Measurements from ENCODE around the gene CAPRIN1. TPM values are rescaled to one million over a fixed set of nuclear protein-coding genes. Genes with fewer than 3 reads are reported as not detected.

The CAPRIN1 gene
- total RNA-seq, 3 donors from 2014 or later (not counting 1 experiment from before 2014, with no cell fraction given), result 118 to 158 (median 137) TPM

- intact Hi-C loops (cut with micrococcal nuclease), result no loop called here
- no peak overlapping the region for H3K27ac Mint-ChIP-seq
- H3K36me3 Mint-ChIP-seq, result peaks cover 24% of the 10 kb centered on the region
- Histone ChIP-seq H3K27me3 (ENCODE audit: control insufficient read depth, insufficient read depth, low read length) (no peaks in the 10 kb centered on the region), H3K27ac (ENCODE audit: low read length) (no peak overlapping the region), H3K4me3 (ENCODE audit: low read length) (no peak overlapping the region), H3K36me3 (ENCODE audit: control insufficient read depth, insufficient read depth, low read length) (peaks cover 75% of the 10 kb centered on the region), H3K4me1 (ENCODE audit: control insufficient read depth, insufficient read depth, low read length) (no peaks in the 10 kb centered on the region), H3K9me3 (ENCODE audit: control insufficient read depth, insufficient read depth, low read length) (no peaks in the 10 kb centered on the region)
- DNase-seq (no peak), ATAC-seq (no peak)
- H3K4me1 Mint-ChIP-seq, result no peaks in the 10 kb centered on the region
- 93% methylated on average over 3 of the region's 4 CpGs for WGBS (ENCODE audit: insufficient coverage)
- no peak overlapping the region for H3K4me3 Mint-ChIP-seq
- H3K9me3 Mint-ChIP-seq, result no peaks in the 10 kb centered on the region
- H3K27me3 Mint-ChIP-seq (ENCODE audit: low read depth in 2 of 2), result no peaks in the 10 kb centered on the region
- TF ChIP-seq, protein P1, sequence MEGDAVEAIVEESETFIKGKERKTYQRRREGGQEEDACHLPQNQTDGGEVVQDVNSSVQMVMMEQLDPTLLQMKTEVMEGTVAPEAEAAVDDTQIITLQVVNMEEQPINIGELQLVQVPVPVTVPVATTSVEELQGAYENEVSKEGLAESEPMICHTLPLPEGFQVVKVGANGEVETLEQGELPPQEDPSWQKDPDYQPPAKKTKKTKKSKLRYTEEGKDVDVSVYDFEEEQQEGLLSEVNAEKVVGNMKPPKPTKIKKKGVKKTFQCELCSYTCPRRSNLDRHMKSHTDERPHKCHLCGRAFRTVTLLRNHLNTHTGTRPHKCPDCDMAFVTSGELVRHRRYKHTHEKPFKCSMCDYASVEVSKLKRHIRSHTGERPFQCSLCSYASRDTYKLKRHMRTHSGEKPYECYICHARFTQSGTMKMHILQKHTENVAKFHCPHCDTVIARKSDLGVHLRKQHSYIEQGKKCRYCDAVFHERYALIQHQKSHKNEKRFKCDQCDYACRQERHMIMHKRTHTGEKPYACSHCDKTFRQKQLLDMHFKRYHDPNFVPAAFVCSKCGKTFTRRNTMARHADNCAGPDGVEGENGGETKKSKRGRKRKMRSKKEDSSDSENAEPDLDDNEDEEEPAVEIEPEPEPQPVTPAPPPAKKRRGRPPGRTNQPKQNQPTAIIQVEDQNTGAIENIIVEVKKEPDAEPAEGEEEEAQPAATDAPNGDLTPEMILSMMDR (IDR thresholded peaks at IDR 0.05), result no peak
Observed at GRCh38 chr11:34124885-34125668, 73.5 kb downstream of the CAPRIN1 start.

DNA sequence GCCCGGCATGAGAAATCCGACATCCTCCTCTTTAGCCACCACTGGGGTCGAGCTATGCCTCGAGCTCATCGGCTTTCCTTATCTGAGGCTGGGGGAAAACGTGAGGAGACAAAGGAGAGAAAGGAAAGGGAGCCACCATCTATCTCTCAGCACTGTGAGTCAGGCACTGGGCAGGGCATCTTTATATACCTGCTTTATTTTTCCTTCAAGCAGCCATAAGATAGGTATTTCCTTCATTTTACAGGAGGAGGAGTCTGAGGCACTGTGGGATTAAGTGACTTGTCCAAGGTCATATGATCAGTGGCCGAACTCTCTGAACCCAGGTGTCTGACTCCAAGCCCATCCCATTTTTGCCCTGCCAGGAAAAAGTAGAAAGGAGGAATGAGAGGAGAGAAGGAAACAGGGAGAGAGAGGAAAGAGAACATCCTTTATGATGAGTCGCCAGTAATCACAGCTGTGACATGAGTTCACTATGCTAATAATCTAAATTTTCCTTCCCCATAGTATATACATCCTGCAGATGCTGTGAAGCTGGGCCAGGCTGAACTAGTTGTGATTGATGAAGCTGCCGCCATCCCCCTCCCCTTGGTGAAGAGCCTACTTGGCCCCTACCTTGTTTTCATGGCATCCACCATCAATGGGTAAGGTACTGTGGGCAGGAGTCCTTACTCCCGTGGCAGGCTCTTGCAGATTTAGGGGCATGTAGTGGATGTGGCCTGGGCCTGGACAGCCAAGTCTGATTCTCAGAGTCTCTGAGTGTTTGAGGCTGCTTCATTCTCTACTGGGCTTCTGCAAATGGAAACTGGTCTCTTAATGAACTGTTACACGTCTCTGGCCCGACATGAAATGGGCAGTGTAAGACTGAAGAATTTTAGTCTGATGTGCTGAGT, 75.7 kb downstream of the CAPRIN1 start:
- no peak overlapping the region for H3K4me3 ChIP-seq (ENCODE audit: low read length)
- H3K27ac ChIP-seq (ENCODE audit: low read length), result no peak overlapping the region
- WGBS (ENCODE audit: insufficient coverage), result 96% methylated on average over 12 of the region's 12 CpGs
- Mint-ChIP-seq H3K4me1 (no peaks in the 10 kb centered on the region), H3K36me3 (peaks cover 29% of the 10 kb centered on the region), H3K9me3 (no peaks in the 10 kb centered on the region), H3K27ac (no peak overlapping the region), H3K4me3 (no peak overlapping the region), H3K27me3 (ENCODE audit: low read depth in 2 of 2) (no peaks in the 10 kb centered on the region)
- H3K36me3 ChIP-seq (ENCODE audit: control insufficient read depth, insufficient read depth, low read length), result peaks cover 78% of the 10 kb centered on the region
- intact Hi-C loops (cut with micrococcal nuclease), result no loop called here
- no peak for ATAC-seq
- TF ChIP-seq, protein P1 (IDR thresholded peaks at IDR 0.05), result no peak
- H3K4me1 ChIP-seq (ENCODE audit: control insufficient read depth, insufficient read depth, low read length), result no peaks in the 10 kb centered on the region
- no peaks in the 10 kb centered on the region for H3K27me3 ChIP-seq (ENCODE audit: control insufficient read depth, insufficient read depth, low read length)
- no peak for DNase-seq
- no peaks in the 10 kb centered on the region for H3K9me3 ChIP-seq (ENCODE audit: control insufficient read depth, insufficient read depth, low read length)

DNA sequence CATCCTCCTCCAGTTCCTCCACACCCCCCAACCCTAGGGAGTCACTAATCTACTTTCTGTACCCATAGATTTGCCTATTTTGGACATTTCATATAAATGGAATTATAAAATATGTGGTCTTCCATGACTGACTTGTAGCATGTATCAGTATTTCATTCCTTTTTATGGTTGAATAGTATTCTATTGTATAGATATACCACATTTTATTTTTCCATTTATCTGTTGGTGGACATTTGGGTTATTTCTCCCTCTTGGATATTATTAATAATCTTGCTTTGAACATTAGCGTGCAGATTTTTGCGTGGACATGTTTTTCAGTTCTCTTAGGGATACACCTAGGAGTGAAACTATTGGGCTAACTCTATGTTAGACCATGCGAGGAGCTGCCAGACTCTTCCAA, 77.3 kb downstream of the CAPRIN1 start:
- no peak for ATAC-seq

More for the DNA sequence above, 77.3 kb downstream of the CAPRIN1 start:
- no peak overlapping the region for H3K4me3 ChIP-seq (ENCODE audit: low read length)
- no peaks in the 10 kb centered on the region for H3K9me3 Mint-ChIP-seq
- no peaks in the 10 kb centered on the region for H3K9me3 ChIP-seq (ENCODE audit: control insufficient read depth, insufficient read depth, low read length)
- H3K27me3 Mint-ChIP-seq (ENCODE audit: low read depth in 2 of 2), result no peaks in the 10 kb centered on the region
- H3K36me3 ChIP-seq (ENCODE audit: control insufficient read depth, insufficient read depth, low read length), result peaks cover 77% of the 10 kb centered on the region
- no peak overlapping the region for H3K27ac ChIP-seq (ENCODE audit: low read length)
- TF ChIP-seq, protein P1 (IDR thresholded peaks at IDR 0.05), result no peak
- WGBS (ENCODE audit: insufficient coverage), result 100% methylated on average over 2 of the region's 3 CpGs
- no peak for DNase-seq
- H3K4me3 Mint-ChIP-seq, result no peak overlapping the region
- peaks cover 27% of the 10 kb centered on the region for H3K36me3 Mint-ChIP-seq
- H3K4me1 ChIP-seq (ENCODE audit: control insufficient read depth, insufficient read depth, low read length), result no peaks in the 10 kb centered on the region
- no peaks in the 10 kb centered on the region for H3K4me1 Mint-ChIP-seq
- no peaks in the 10 kb centered on the region for H3K27me3 ChIP-seq (ENCODE audit: control insufficient read depth, insufficient read depth, low read length)
- intact Hi-C loops (cut with micrococcal nuclease), result no loop called here
- no peak overlapping the region for H3K27ac Mint-ChIP-seq
